WTC11 (cell line): Measurements from ENCODE around the gene RPL29. TPM values are rescaled to one million over a fixed set of nuclear protein-coding genes. Genes with fewer than 3 reads are reported as not detected.
"Not testable (repeated sequence)": the region's sequence is repeated elsewhere in the genome, so short reads cannot be mapped to it uniquely, and the experiment has no call there.

Source experiments
- ATAC-seq: fragments of 200-7000 bp; cut with Tn5 transposase; 2 replicates; pipeline ENCODE4 v1.10.0; 2021; ENCODE audit warnings: mild to moderate bottlenecking, moderate library complexity
- CTCF ChIA-PET: fragments of 300-600 bp; sonication (Branson Sonifier 250); formaldehyde crosslinking; loops from one replicate; lab custom pipeline; 2021; ENCODE audit warnings: antibody characterized with exemption; lab: Charles Lee
- POLR2A ChIA-PET: fragments of 350-600 bp; sonication (Branson Sonifier 250); formaldehyde crosslinking; loops from one replicate; lab custom pipeline; 2021; ENCODE audit warnings: antibody characterized with exemption; lab: Charles Lee
- DNase-seq: peaks from one replicate; pipeline ENCODE4 v3.0.0; 2021; ENCODE audit warnings: low spot score
- H3K27ac Mint-ChIP-seq: 2 replicates; pipeline ENCODE4 v1.8.0; 2021; ENCODE audit warnings: mixed read lengths
- H3K27me3 Mint-ChIP-seq: 2 replicates; pipeline ENCODE4 v1.8.0; 2021; ENCODE audit warnings: low read depth, mild to moderate bottlenecking, moderate library complexity, mixed read lengths
- H3K36me3 Mint-ChIP-seq: 2 replicates; pipeline ENCODE4 v1.8.0; 2021; ENCODE audit warnings: mixed read lengths
- H3K4me1 Mint-ChIP-seq: 2 replicates; pipeline ENCODE4 v1.8.0; 2022; ENCODE audit warnings: mixed read lengths
- H3K4me3 Mint-ChIP-seq: 2 replicates; pipeline ENCODE4 v1.8.0; 2021; ENCODE audit warnings: mild to moderate bottlenecking, moderate library complexity, mixed read lengths
- H3K9me3 Mint-ChIP-seq: 2 replicates; pipeline ENCODE4 v1.8.0; 2021; ENCODE audit warnings: mixed read lengths
- ELF4 ChIP-seq: sonication (generic); formaldehyde crosslinking; IDR thresholded peaks from 2 replicates; pipeline ENCODE4 v1.8.1; 2022; ENCODE audit warnings: low read depth, mild to moderate bottlenecking, moderate library complexity, missing genetic modification reagents
- FOXJ3 ChIP-seq: sonication (generic); formaldehyde crosslinking; IDR thresholded peaks from 2 replicates; pipeline ENCODE4 v1.9.0; 2021; ENCODE audit warnings: missing genetic modification reagents, mild to moderate bottlenecking, borderline replicate concordance
- JAZF1 ChIP-seq: fragments of 250-450 bp; sonication (Bioruptor Pico); IDR thresholded peaks from 2 replicates; pipeline ENCODE4 v1.9.0; 2021; ENCODE audit warnings: moderate library complexity, mild to moderate bottlenecking, inconsistent platforms
- NFE2L1 ChIP-seq: sonication (generic); formaldehyde crosslinking; IDR thresholded peaks from 2 replicates; pipeline ENCODE4 v1.8.1; 2023; ENCODE audit warnings: missing genetic modification reagents
- NR1H2 ChIP-seq: sonication (generic); formaldehyde crosslinking; IDR thresholded peaks from 2 replicates; pipeline ENCODE4 v1.9.0; 2021; ENCODE audit warnings: mild to moderate bottlenecking, moderate library complexity, missing genetic modification reagents
- ZNF121 ChIP-seq: sonication (generic); formaldehyde crosslinking; IDR thresholded peaks from 2 replicates; pipeline ENCODE4 v1.8.0; 2023; ENCODE audit warnings: missing genetic modification reagents
- total RNA-seq: library from RNA; stranded (reverse); gene quantifications from 3 replicates; pipeline ENCODE4 v1.2.3, GENCODE V29; 2021
- TF ChIP-seq, protein P1 (sequence below): sonication (generic); formaldehyde crosslinking; IDR thresholded peaks from 2 replicates; pipeline ENCODE4 v1.8.1; 2023; ENCODE audit warnings: mild to moderate bottlenecking, missing genetic modification reagents
- TF ChIP-seq, protein P2 (sequence below): sonication (generic); formaldehyde crosslinking; IDR thresholded peaks from 2 replicates; pipeline ENCODE4 v1.8.1; 2023; ENCODE audit warnings: mild to moderate bottlenecking, moderate library complexity, missing genetic modification reagents
- TF ChIP-seq, protein P3 (sequence below): fragments of 250-450 bp; sonication (Bioruptor Pico); IDR thresholded peaks from 2 replicates; pipeline ENCODE4 v1.8.0; 2021; ENCODE audit warnings: mild to moderate bottlenecking
- TF ChIP-seq, protein P4 (sequence below): fragments of 200-600 bp; IDR thresholded peaks from 2 replicates; pipeline ENCODE4 v1.8.0; 2022; ENCODE audit warnings: antibody characterized with exemption
- TF ChIP-seq, protein P5 (sequence below): sonication (generic); formaldehyde crosslinking; IDR thresholded peaks from 2 replicates; pipeline ENCODE4 v1.8.0; 2022; ENCODE audit warnings: missing genetic modification reagents
- TF ChIP-seq, protein P6 (sequence below): fragments of 250-450 bp; sonication (Bioruptor Pico); IDR thresholded peaks from 2 replicates; pipeline ENCODE4 v2.1.2; 2022; ENCODE audit warnings: mild to moderate bottlenecking, moderate library complexity

Gene RPL29
- total RNA-seq, 1 experiment from 2014 or later, result 1,343 TPM

DNA sequence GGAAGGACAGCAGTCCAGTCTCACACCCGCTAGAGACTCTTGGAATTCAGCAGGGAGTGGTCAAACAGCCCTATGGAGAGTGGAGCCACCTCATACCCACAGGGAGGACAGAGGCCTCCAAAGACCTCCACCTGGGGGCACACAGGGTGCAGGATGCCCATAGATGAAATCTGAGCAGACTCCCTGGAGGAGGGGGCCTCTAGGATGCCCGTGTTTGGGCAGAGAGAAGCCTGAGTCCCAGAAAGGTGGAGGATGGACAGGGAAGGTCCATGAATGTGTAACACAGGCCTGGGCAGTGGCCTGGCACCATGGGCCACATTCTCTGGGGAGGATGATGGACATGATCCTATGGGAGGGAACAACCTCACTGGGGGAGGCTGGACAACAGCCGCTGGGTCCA lies 39.0 kb upstream of the RPL29 start:
- no peak for DNase-seq
- no peaks in the 10 kb centered on the region for H3K36me3 Mint-ChIP-seq
- ChIA-PET POLR2A (no interaction called here), CTCF (interaction anchor here (4.9 to 8.0 kb wide), 2 partner anchors 22 to 31 kb away, joined by 38 to 115 read pairs; partner anchors contain the start of gene DUSP7)
- no peaks in the 10 kb centered on the region for H3K27me3 Mint-ChIP-seq
- no peak overlapping the region for H3K4me3 Mint-ChIP-seq
- no peak for TF ChIP-seq NFE2L1 (CRISPR knock-in tag)
- TF ChIP-seq, all 79 proteins: peak for 0
- Mint-ChIP-seq H3K27ac (no peak overlapping the region), H3K4me1 (peaks cover 7% of the 10 kb centered on the region; the same call in 1 of the 2 replicates), H3K9me3 (no peaks in the 10 kb centered on the region)
- no peak for ATAC-seq

DNA sequence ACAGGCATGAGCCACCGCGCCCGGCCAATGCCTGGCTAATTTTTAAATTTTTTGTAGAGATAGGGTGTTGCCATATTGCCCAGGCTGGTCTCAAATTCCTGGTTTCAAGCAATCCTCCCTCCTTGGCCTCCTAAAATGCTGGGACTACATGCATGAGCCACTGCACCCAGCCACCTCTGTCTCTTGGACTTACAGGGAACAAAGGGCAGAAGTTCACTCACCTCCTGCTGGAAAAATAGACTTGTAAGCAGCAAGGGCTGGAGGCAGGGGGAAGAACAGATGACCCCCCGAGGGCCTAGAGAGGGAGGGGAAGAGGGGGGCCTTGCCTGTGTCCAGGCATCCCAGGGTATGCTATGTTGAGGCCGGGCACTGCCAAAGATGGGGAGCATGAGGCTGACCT lies 38.5 kb upstream of the RPL29 start:
- Mint-ChIP-seq H3K4me3 (no peak overlapping the region), H3K4me1 (peaks cover 7% of the 10 kb centered on the region; the same call in 1 of the 2 replicates), H3K27me3 (no peaks in the 10 kb centered on the region), H3K9me3 (no peaks in the 10 kb centered on the region), H3K27ac (no peak overlapping the region), H3K36me3 (no peaks in the 10 kb centered on the region)
- DNase-seq (no peak), ATAC-seq (no peak)
- POLR2A ChIA-PET, result no interaction called here
- TF ChIP-seq, protein P1, sequence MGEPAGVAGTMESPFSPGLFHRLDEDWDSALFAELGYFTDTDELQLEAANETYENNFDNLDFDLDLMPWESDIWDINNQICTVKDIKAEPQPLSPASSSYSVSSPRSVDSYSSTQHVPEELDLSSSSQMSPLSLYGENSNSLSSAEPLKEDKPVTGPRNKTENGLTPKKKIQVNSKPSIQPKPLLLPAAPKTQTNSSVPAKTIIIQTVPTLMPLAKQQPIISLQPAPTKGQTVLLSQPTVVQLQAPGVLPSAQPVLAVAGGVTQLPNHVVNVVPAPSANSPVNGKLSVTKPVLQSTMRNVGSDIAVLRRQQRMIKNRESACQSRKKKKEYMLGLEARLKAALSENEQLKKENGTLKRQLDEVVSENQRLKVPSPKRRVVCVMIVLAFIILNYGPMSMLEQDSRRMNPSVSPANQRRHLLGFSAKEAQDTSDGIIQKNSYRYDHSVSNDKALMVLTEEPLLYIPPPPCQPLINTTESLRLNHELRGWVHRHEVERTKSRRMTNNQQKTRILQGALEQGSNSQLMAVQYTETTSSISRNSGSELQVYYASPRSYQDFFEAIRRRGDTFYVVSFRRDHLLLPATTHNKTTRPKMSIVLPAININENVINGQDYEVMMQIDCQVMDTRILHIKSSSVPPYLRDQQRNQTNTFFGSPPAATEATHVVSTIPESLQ (CRISPR knock-in tag), result no peak
- TF ChIP-seq, protein P2, sequence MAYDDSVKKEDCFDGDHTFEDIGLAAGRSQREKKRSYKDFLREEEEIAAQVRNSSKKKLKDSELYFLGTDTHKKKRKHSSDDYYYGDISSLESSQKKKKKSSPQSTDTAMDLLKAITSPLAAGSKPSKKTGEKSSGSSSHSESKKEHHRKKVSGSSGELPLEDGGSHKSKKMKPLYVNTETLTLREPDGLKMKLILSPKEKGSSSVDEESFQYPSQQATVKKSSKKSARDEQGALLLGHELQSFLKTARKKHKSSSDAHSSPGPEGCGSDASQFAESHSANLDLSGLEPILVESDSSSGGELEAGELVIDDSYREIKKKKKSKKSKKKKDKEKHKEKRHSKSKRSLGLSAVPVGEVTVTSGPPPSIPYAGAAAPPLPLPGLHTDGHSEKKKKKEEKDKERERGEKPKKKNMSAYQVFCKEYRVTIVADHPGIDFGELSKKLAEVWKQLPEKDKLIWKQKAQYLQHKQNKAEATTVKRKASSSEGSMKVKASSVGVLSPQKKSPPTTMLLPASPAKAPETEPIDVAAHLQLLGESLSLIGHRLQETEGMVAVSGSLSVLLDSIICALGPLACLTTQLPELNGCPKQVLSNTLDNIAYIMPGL, result no peak
- TF ChIP-seq, protein P3, sequence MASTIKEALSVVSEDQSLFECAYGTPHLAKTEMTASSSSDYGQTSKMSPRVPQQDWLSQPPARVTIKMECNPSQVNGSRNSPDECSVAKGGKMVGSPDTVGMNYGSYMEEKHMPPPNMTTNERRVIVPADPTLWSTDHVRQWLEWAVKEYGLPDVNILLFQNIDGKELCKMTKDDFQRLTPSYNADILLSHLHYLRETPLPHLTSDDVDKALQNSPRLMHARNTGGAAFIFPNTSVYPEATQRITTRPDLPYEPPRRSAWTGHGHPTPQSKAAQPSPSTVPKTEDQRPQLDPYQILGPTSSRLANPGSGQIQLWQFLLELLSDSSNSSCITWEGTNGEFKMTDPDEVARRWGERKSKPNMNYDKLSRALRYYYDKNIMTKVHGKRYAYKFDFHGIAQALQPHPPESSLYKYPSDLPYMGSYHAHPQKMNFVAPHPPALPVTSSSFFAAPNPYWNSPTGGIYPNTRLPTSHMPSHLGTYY (CRISPR knock-in tag), result no peak
- TF ChIP-seq JAZF1 (CRISPR knock-in tag) (no peak), NR1H2 (no peak), FOXJ3 (CRISPR knock-in tag) (no peak)
- CTCF ChIA-PET, result interaction anchor here (3.7 kb wide), 1 partner anchor 29 kb away, joined by 22 read pairs; no protein-coding TSS in a partner anchor

DNA sequence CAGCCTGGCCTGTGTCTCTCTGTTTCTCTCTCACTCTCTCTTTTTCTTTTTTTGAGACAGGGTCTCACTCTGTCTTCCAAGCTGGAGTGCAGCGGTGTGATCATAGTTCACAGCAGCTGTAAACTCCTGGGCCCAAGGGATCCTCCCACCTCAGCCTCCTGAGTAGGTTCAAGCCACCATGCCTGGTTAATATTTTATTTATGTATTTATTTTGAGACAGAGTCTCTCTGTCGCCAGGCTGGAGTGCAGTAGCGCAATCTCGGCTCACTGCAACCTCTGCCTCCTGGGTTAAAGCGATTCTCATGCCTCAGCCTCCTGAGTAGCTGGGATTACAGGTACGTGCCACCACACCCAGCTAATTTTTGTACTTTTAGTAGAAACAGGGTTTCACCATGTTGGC lies 38.1 kb upstream of the RPL29 start:
- H3K4me1 Mint-ChIP-seq, H3K4me3 Mint-ChIP-seq, H3K27me3 Mint-ChIP-seq, POLR2A ChIA-PET, H3K36me3 Mint-ChIP-seq, DNase-seq, ATAC-seq, H3K9me3 Mint-ChIP-seq: not testable (repeated sequence)
- peak overlapping the region; percentile 41; the same call in 1 of the 2 replicates for H3K27ac Mint-ChIP-seq
- CTCF ChIA-PET, result interaction anchor here (0.8 to 3.7 kb wide), 3 partner anchors 22 to 51 kb away, joined by 4 to 22 read pairs (median 4); partner anchors contain the start of gene ACY1

DNA sequence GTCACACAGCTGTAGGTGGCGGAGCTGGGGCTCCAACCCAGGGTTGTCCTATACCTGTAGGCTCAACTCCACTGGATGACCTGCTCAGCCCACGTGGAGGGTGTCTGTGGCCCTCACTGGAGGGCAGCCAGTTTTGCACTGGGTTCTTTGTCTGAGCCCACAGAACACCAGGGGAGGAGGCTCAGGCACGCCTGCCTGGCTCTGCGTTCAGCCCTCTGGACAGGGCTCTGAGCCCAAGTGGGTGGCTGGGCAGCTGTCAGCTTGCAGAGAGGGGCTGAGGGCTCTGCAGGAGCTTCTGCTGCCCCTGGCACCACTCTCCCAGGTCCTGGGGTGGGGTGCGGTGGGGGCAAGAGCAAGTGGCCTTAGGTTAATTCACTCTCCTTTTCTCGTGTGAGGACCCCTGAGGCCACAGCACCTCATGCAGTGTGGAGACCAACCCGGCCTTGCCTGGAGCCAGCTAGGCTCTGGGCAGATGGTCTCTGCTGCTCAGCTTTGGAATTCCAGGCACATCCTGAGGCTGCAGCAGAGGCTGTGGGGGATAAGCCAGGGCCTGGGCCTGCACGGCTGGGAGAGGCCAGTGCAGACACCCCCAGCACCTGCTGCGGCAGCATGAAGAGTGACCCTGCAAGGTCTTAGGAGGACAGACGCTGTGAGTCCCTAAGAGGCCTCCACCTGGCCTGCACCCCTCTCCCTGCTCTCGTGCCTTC lies 37.2 kb upstream of the RPL29 start:
- no peak overlapping the region for H3K27ac Mint-ChIP-seq
- H3K36me3 Mint-ChIP-seq, result no peaks in the 10 kb centered on the region
- no peak for DNase-seq
- TF ChIP-seq, protein P4, sequence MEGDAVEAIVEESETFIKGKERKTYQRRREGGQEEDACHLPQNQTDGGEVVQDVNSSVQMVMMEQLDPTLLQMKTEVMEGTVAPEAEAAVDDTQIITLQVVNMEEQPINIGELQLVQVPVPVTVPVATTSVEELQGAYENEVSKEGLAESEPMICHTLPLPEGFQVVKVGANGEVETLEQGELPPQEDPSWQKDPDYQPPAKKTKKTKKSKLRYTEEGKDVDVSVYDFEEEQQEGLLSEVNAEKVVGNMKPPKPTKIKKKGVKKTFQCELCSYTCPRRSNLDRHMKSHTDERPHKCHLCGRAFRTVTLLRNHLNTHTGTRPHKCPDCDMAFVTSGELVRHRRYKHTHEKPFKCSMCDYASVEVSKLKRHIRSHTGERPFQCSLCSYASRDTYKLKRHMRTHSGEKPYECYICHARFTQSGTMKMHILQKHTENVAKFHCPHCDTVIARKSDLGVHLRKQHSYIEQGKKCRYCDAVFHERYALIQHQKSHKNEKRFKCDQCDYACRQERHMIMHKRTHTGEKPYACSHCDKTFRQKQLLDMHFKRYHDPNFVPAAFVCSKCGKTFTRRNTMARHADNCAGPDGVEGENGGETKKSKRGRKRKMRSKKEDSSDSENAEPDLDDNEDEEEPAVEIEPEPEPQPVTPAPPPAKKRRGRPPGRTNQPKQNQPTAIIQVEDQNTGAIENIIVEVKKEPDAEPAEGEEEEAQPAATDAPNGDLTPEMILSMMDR, result no peak
- TF ChIP-seq ELF4 (CRISPR knock-in tag) (no peak), ZNF121 (CRISPR knock-in tag) (no peak)
- TF ChIP-seq, protein P5, sequence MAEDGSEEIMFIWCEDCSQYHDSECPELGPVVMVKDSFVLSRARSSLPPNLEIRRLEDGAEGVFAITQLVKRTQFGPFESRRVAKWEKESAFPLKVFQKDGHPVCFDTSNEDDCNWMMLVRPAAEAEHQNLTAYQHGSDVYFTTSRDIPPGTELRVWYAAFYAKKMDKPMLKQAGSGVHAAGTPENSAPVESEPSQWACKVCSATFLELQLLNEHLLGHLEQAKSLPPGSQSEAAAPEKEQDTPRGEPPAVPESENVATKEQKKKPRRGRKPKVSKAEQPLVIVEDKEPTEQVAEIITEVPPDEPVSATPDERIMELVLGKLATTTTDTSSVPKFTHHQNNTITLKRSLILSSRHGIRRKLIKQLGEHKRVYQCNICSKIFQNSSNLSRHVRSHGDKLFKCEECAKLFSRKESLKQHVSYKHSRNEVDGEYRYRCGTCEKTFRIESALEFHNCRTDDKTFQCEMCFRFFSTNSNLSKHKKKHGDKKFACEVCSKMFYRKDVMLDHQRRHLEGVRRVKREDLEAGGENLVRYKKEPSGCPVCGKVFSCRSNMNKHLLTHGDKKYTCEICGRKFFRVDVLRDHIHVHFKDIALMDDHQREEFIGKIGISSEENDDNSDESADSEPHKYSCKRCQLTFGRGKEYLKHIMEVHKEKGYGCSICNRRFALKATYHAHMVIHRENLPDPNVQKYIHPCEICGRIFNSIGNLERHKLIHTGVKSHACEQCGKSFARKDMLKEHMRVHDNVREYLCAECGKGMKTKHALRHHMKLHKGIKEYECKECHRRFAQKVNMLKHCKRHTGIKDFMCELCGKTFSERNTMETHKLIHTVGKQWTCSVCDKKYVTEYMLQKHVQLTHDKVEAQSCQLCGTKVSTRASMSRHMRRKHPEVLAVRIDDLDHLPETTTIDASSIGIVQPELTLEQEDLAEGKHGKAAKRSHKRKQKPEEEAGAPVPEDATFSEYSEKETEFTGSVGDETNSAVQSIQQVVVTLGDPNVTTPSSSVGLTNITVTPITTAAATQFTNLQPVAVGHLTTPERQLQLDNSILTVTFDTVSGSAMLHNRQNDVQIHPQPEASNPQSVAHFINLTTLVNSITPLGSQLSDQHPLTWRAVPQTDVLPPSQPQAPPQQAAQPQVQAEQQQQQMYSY (CRISPR knock-in tag), result no peak
- TF ChIP-seq, protein P6, sequence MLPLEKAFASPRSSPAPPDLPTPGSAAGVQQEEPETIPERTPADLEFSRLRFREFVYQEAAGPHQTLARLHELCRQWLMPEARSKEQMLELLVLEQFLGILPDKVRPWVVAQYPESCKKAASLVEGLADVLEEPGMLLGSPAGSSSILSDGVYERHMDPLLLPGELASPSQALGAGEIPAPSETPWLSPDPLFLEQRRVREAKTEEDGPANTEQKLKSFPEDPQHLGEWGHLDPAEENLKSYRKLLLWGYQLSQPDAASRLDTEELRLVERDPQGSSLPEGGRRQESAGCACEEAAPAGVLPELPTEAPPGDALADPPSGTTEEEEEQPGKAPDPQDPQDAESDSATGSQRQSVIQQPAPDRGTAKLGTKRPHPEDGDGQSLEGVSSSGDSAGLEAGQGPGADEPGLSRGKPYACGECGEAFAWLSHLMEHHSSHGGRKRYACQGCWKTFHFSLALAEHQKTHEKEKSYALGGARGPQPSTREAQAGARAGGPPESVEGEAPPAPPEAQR (CRISPR knock-in tag), result no peak
- TF ChIP-seq, all 79 proteins: peak for 0
- no peak overlapping the region for H3K4me3 Mint-ChIP-seq
- POLR2A ChIA-PET, result no interaction called here
- CTCF ChIA-PET, result interaction anchor here (0.8 to 3.7 kb wide), 8 partner anchors 9 to 213 kb away, joined by 3 to 22 read pairs (median 6); partner anchors contain the start of gene ACY1
- no peaks in the 10 kb centered on the region for H3K27me3 Mint-ChIP-seq
- peaks cover 7% of the 10 kb centered on the region; the same call in 1 of the 2 replicates for H3K4me1 Mint-ChIP-seq
- H3K9me3 Mint-ChIP-seq, result no peaks in the 10 kb centered on the region
- no peak for ATAC-seq
